HCT116 (cell line): ENCODE results near the gene KCND2. TPM values are rescaled to one million over a fixed set of nuclear protein-coding genes. Genes with fewer than 3 reads are reported as not detected.

ENCODE experiments used
- ATAC-seq: fragments of 200-7000 bp; cut with Tn5 transposase; 2 replicates; pipeline ENCODE4 v1.9.1; 2020; ENCODE audit warnings: mild to moderate bottlenecking, moderate library complexity
- BruUV-seq: library from RNA; stranded (reverse); fragments of 400-500 nt; replicated peaks from 2 replicates; lab custom pipeline; 2021; lab: Mats Ljungman, UMichigan
- CTCF ChIA-PET: fragments of 300-600 bp; sonication (Branson Sonifier 250); formaldehyde crosslinking; loops from one replicate; lab custom pipeline; 2021; ENCODE audit warnings: antibody characterized with exemption; lab: Charles Lee
- POLR2A ChIA-PET: fragments of 300-600, 350-600 bp; sonication (Branson Sonifier 250); formaldehyde crosslinking; loops from one replicate; lab custom pipeline; 2021; ENCODE audit warnings: antibody characterized with exemption; lab: Charles Lee
- RAD21 ChIA-PET, 2 experiments: fragments of 300-600 bp; sonication (Branson Sonifier 250); formaldehyde crosslinking; loops; one replicate each; lab custom pipeline; 2023; ENCODE audit warnings: low total read pairs in 2 of 2; ENCODE audit not compliant: uncharacterized antibody in 2 of 2, unreplicated experiment in 2 of 2, low non-redundant PET in 1 of 2; lab: Charles Lee
- DNase-seq: peaks from one replicate; pipeline ENCODE4 v3.0.0-alpha.2; 2010; ENCODE audit warnings: low read depth, low spot score
- H2AFZ ChIP-seq: fragments of 200-600 bp; shearing (Covaris generic), sonication (generic); 2 replicates; pipeline ENCODE4 v1.6.1; 2017; ENCODE audit warnings: low read depth, mixed run types, mixed read lengths, antibody characterized with exemption, low read length; ENCODE audit not compliant: poor library complexity, severe bottlenecking
- H3K27ac ChIP-seq: 2 replicates; pipeline ENCODE4 v1.5.1; 2012; ENCODE audit warnings: low read depth, low read length
- H3K27me3 ChIP-seq: fragments of 200-600 bp; sonication (generic); 2 replicates; pipeline ENCODE4 v1.6.1; 2016; ENCODE audit warnings: mixed run types, low read length, mixed read lengths; ENCODE audit not compliant: insufficient read depth
- H3K36me3 ChIP-seq, 2 experiments: fragments of 200-500 bp in 1 of 2; fragments of 200-600 bp in 1 of 2; sonication (Bioruptor generic) in 1 of 2; sonication (generic) in 1 of 2; 2 replicates each; pipeline versions ENCODE4 v1.5.1 to v1.6.1; 2014 to 2016; ENCODE audit warnings: low read length in 2 of 2, inconsistent platforms in 1 of 2, mixed read lengths in 1 of 2, mixed run types in 1 of 2; ENCODE audit not compliant: insufficient read depth in 2 of 2, control insufficient read depth in 1 of 2
- H3K4me1 ChIP-seq, 2 experiments: fragments of 200-600 bp in 1 of 2; sonication (generic) in 1 of 2; 2 replicates each; pipeline versions ENCODE4 v1.5.1 to v1.6.1; 2012 to 2017; ENCODE audit warnings: low read length in 2 of 2, inconsistent platforms in 1 of 2, mild to moderate bottlenecking in 1 of 2, mixed read lengths in 1 of 2, mixed run types in 1 of 2, moderate library complexity in 1 of 2; ENCODE audit not compliant: insufficient read depth in 2 of 2, control insufficient read depth in 1 of 2
- H3K4me2 ChIP-seq: fragments of 200-600 bp; sonication (generic); 2 replicates; pipeline ENCODE4 v1.6.1; 2017; ENCODE audit warnings: mixed run types, low read length, mixed read lengths
- H3K4me3 ChIP-seq, 2 experiments: fragments of 200-600 bp in 1 of 2; sonication (generic) in 1 of 2; replicated peaks in 1 of 2; 2 replicates each; pipeline ENCODE4 v1.5.1; 2011 to 2016; ENCODE audit warnings: low read length in 2 of 2, control low read depth in 1 of 2, low read depth in 1 of 2, mild to moderate bottlenecking in 1 of 2, mixed read lengths in 1 of 2, mixed run types in 1 of 2
- H3K79me2 ChIP-seq: fragments of 200-600 bp; sonication (generic); 2 replicates; pipeline ENCODE4 v1.6.1; 2017; ENCODE audit warnings: mild to moderate bottlenecking, mixed run types, low read length, moderate library complexity, mixed read lengths; ENCODE audit not compliant: insufficient read depth
- H3K9ac ChIP-seq: fragments of 200-600 bp; sonication (generic); 2 replicates; pipeline ENCODE4 v1.6.1; 2016; ENCODE audit warnings: low read length, mixed read lengths
- H3K9me2 ChIP-seq: fragments of 200-600 bp; sonication (generic), shearing (Covaris generic); 2 replicates; pipeline ENCODE4 v1.6.1; 2017; ENCODE audit warnings: mixed run types, mild to moderate bottlenecking, moderate library complexity; ENCODE audit not compliant: insufficient read depth
- H3K9me3 ChIP-seq, 2 experiments: fragments of 200-500 bp in 1 of 2; fragments of 200-600 bp in 1 of 2; sonication (Bioruptor generic) in 1 of 2; sonication (generic) in 1 of 2; 2 replicates each; pipeline ENCODE4 v1.6.1; 2014 to 2017; ENCODE audit warnings: low read length in 2 of 2, mixed read lengths in 2 of 2, inconsistent platforms in 1 of 2, low read depth in 1 of 2, mild to moderate bottlenecking in 1 of 2, mixed run types in 1 of 2, moderate library complexity in 1 of 2; ENCODE audit not compliant: control insufficient read depth in 1 of 2, insufficient read depth in 1 of 2
- H4K20me1 ChIP-seq: fragments of 200-600 bp; sonication (generic), shearing (Covaris generic); 2 replicates; pipeline ENCODE4 v1.6.1; 2017; ENCODE audit warnings: mixed run types, mild to moderate bottlenecking, moderate library complexity; ENCODE audit not compliant: insufficient read depth
- CBX3 ChIP-seq: IDR thresholded peaks from 2 replicates; pipeline ENCODE4 v1.6.1; 2012; ENCODE audit warnings: low read depth
- CEBPB ChIP-seq: IDR thresholded peaks from 2 replicates; pipeline ENCODE4 v1.6.1; 2012; ENCODE audit warnings: low read depth
- EGR1 ChIP-seq: IDR thresholded peaks from 2 replicates; pipeline ENCODE4 v1.6.1; 2012; ENCODE audit warnings: low read depth
- ELF1 ChIP-seq: IDR thresholded peaks from 2 replicates; pipeline ENCODE4 v1.6.1; 2012; ENCODE audit warnings: low read depth, borderline replicate concordance
- EZH2phosphoT487 ChIP-seq: fragments of 200-600 bp; IDR thresholded peaks from 2 replicates; pipeline ENCODE4 v1.6.1; 2018; ENCODE audit warnings: antibody characterized with exemption, borderline replicate concordance
- FOSL1 ChIP-seq: IDR thresholded peaks from 2 replicates; pipeline ENCODE4 v1.6.1; 2012; ENCODE audit warnings: low read depth
- POLR2A ChIP-seq: IDR thresholded peaks from 2 replicates; pipeline ENCODE4 v1.7.0; 2011; ENCODE audit warnings: borderline replicate concordance; ENCODE audit not compliant: insufficient read depth, insufficient read length; ENCODE audit errors: extremely low read depth
- POLR2AphosphoS5 ChIP-seq: IDR thresholded peaks from 2 replicates; pipeline ENCODE4 v1.6.1; 2011; ENCODE audit warnings: mild to moderate bottlenecking, low read depth, low read length, moderate library complexity
- RAD21 ChIP-seq: IDR thresholded peaks from 2 replicates; pipeline ENCODE4 v1.6.1; 2012; ENCODE audit warnings: low read depth, mild to moderate bottlenecking
- SIN3A ChIP-seq: IDR thresholded peaks from 2 replicates; pipeline ENCODE4 v1.6.1; 2012; ENCODE audit warnings: low read depth
- SP1 ChIP-seq: IDR thresholded peaks from 2 replicates; pipeline ENCODE4 v1.6.1; 2012; ENCODE audit warnings: low read depth
- SRF ChIP-seq: IDR thresholded peaks from 2 replicates; pipeline ENCODE4 v1.6.1; 2012; ENCODE audit warnings: low read depth
- TCF7L2 ChIP-seq: IDR thresholded peaks from 2 replicates; pipeline ENCODE4 v1.7.0; 2011; ENCODE audit warnings: borderline replicate concordance, inconsistent platforms; ENCODE audit not compliant: insufficient read depth, insufficient read length; ENCODE audit errors: extremely low read depth
- YY1 ChIP-seq: IDR thresholded peaks from 2 replicates; pipeline ENCODE4 v1.6.1; 2011; ENCODE audit warnings: low read length, low read depth, moderate library complexity, mild to moderate bottlenecking; ENCODE audit not compliant: insufficient replicate concordance; ENCODE audit errors: extremely low read depth
- ZNF274 ChIP-seq: fragments of 200-500 bp; sonication (Bioruptor generic); IDR thresholded peaks from 2 replicates; pipeline ENCODE4 v1.6.1; 2014; ENCODE audit warnings: mild to moderate bottlenecking, low read depth, low read length, inconsistent platforms
- intact Hi-C: fragments of 100-400 bp; cut with micrococcal nuclease; formaldehyde crosslinking; loops from 2 replicates; pipeline ENCODE4 v1.10.0; 2022
- total RNA-seq: library from RNA; stranded (reverse); gene quantifications from one replicate; pipeline ENCODE4 v1.2.1, GENCODE V29; 2021; ENCODE audit not compliant: unreplicated experiment
- TF ChIP-seq, protein P1 (sequence below): IDR thresholded peaks from 2 replicates; pipeline ENCODE4 v1.6.1; 2012
- TF ChIP-seq, protein P2 (sequence below): IDR thresholded peaks from 2 replicates; pipeline ENCODE4 v1.6.1; 2011; ENCODE audit warnings: mild to moderate bottlenecking, low read length, moderate library complexity; ENCODE audit not compliant: insufficient replicate concordance; ENCODE audit errors: extremely low read depth
- TF ChIP-seq, protein P3 (sequence below), 3 experiments: fragments of 200-600 bp in 1 of 3; sonication (generic) in 1 of 3; IDR thresholded peaks in 2 of 3; conservative IDR thresholded peaks in 1 of 3; 2 replicates each; pipeline ENCODE4 v1.5.1; 2012 to 2017; ENCODE audit warnings: low read depth in 2 of 3, low read length in 2 of 3, antibody characterized with exemption in 1 of 3, borderline replicate concordance in 1 of 3, control low read depth in 1 of 3, mild to moderate bottlenecking in 1 of 3, mixed read lengths in 1 of 3, mixed run types in 1 of 3, moderate library complexity in 1 of 3; ENCODE audit not compliant: insufficient read depth in 1 of 3
- TF ChIP-seq, protein P4 (sequence below): IDR thresholded peaks from 2 replicates; pipeline ENCODE4 v1.6.1; 2012; ENCODE audit warnings: low read depth
- TF ChIP-seq, protein P5 (sequence below): IDR thresholded peaks from 2 replicates; pipeline ENCODE4 v1.6.1; 2012

KCND2 gene
- total RNA-seq, 1 experiment from 2014 or later: 0.05 TPM

DNA sequence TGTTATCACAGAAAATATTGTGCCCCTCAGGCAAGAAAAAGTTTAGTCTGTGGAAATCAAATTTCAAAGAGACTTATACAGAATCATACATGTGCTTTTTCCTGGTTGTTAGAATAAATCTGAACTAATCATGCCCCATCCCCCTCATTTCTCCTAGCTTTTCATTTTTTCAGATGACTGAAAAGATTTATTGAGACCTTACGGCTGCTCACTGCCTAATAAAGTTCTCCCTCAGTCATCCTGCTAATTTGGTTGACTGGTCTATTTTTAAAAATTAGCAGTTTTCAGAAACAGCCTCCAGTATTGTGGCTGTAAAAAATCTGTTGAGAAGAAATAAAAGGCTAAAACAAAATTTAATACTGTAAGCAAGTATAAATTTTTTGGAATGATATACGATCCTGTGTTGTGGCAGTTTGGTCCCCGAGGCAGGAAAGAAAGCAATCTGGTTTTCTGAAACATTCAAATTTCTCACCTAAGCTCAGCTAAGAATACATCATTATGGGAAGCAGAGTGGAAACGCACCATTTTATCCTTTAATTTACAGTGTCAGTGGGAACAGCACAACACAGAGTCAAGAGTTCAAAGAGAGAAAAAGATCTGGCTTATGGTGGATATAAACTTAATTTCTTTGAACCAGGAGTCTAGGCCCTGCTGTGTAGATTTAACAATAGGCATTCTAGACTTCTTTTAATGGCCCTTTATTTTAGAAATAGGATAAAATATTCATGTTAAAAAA, 144.4 kb downstream of the KCND2 start:
- no peak overlapping the region for H3K9ac ChIP-seq
- H3K4me2 ChIP-seq: no peak overlapping the region
- CTCF ChIA-PET: no interaction called here
- H3K4me1 ChIP-seq: no peaks in the 10 kb centered on the region
- TF ChIP-seq, protein P1, sequence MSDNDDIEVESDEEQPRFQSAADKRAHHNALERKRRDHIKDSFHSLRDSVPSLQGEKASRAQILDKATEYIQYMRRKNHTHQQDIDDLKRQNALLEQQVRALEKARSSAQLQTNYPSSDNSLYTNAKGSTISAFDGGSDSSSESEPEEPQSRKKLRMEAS: no peak
- TF ChIP-seq, protein P2, sequence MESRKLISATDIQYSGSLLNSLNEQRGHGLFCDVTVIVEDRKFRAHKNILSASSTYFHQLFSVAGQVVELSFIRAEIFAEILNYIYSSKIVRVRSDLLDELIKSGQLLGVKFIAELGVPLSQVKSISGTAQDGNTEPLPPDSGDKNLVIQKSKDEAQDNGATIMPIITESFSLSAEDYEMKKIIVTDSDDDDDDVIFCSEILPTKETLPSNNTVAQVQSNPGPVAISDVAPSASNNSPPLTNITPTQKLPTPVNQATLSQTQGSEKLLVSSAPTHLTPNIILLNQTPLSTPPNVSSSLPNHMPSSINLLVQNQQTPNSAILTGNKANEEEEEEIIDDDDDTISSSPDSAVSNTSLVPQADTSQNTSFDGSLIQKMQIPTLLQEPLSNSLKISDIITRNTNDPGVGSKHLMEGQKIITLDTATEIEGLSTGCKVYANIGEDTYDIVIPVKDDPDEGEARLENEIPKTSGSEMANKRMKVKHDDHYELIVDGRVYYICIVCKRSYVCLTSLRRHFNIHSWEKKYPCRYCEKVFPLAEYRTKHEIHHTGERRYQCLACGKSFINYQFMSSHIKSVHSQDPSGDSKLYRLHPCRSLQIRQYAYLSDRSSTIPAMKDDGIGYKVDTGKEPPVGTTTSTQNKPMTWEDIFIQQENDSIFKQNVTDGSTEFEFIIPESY: no peak
- no peak for TF ChIP-seq TCF7L2
- TF ChIP-seq, protein P3, sequence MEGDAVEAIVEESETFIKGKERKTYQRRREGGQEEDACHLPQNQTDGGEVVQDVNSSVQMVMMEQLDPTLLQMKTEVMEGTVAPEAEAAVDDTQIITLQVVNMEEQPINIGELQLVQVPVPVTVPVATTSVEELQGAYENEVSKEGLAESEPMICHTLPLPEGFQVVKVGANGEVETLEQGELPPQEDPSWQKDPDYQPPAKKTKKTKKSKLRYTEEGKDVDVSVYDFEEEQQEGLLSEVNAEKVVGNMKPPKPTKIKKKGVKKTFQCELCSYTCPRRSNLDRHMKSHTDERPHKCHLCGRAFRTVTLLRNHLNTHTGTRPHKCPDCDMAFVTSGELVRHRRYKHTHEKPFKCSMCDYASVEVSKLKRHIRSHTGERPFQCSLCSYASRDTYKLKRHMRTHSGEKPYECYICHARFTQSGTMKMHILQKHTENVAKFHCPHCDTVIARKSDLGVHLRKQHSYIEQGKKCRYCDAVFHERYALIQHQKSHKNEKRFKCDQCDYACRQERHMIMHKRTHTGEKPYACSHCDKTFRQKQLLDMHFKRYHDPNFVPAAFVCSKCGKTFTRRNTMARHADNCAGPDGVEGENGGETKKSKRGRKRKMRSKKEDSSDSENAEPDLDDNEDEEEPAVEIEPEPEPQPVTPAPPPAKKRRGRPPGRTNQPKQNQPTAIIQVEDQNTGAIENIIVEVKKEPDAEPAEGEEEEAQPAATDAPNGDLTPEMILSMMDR (IDR thresholded peaks at IDR 0.05 in 2 of 3, conservative IDR thresholded peaks at IDR 0.05 in 1 of 3; ENCODE audit: borderline replicate concordance in 1 of 3, insufficient read depth in 1 of 3, low read depth in 2 of 3, low read length in 2 of 3): no peak
- no peak for TF ChIP-seq EZH2phosphoT487
- TF ChIP-seq, protein P4, sequence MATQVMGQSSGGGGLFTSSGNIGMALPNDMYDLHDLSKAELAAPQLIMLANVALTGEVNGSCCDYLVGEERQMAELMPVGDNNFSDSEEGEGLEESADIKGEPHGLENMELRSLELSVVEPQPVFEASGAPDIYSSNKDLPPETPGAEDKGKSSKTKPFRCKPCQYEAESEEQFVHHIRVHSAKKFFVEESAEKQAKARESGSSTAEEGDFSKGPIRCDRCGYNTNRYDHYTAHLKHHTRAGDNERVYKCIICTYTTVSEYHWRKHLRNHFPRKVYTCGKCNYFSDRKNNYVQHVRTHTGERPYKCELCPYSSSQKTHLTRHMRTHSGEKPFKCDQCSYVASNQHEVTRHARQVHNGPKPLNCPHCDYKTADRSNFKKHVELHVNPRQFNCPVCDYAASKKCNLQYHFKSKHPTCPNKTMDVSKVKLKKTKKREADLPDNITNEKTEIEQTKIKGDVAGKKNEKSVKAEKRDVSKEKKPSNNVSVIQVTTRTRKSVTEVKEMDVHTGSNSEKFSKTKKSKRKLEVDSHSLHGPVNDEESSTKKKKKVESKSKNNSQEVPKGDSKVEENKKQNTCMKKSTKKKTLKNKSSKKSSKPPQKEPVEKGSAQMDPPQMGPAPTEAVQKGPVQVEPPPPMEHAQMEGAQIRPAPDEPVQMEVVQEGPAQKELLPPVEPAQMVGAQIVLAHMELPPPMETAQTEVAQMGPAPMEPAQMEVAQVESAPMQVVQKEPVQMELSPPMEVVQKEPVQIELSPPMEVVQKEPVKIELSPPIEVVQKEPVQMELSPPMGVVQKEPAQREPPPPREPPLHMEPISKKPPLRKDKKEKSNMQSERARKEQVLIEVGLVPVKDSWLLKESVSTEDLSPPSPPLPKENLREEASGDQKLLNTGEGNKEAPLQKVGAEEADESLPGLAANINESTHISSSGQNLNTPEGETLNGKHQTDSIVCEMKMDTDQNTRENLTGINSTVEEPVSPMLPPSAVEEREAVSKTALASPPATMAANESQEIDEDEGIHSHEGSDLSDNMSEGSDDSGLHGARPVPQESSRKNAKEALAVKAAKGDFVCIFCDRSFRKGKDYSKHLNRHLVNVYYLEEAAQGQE: no peak
- no peak for TF ChIP-seq SP1
- TF ChIP-seq RAD21: no peak
- TF ChIP-seq FOSL1: no peak
- TF ChIP-seq CEBPB: no peak
- no peak for TF ChIP-seq CBX3
- TF ChIP-seq, protein P5, sequence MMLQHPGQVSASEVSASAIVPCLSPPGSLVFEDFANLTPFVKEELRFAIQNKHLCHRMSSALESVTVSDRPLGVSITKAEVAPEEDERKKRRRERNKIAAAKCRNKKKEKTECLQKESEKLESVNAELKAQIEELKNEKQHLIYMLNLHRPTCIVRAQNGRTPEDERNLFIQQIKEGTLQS: no peak
- no peak for TF ChIP-seq ZNF274
- no peak for TF ChIP-seq EGR1
- no peak for TF ChIP-seq POLR2A
- TF ChIP-seq ELF1: no peak
- TF ChIP-seq SRF: no peak
- TF ChIP-seq YY1: no peak
- no peak for TF ChIP-seq SIN3A
- TF ChIP-seq POLR2AphosphoS5: no peak
- TF ChIP-seq, all 23 proteins: peak for 0
- H3K9me2 ChIP-seq: no peaks in the 10 kb centered on the region
- ChIA-PET RAD21 (no interaction called here), POLR2A (no interaction called here)
- H3K27ac ChIP-seq: no peak overlapping the region
- H2AFZ ChIP-seq: no peak overlapping the region
- no peaks in the 10 kb centered on the region for H3K36me3 ChIP-seq
- no peaks in the 10 kb centered on the region for H3K79me2 ChIP-seq
- no peaks in the 10 kb centered on the region for H3K9me3 ChIP-seq
- no peaks in the 10 kb centered on the region for H3K27me3 ChIP-seq
- H3K4me3 ChIP-seq: no peak overlapping the region
- no peak for DNase-seq
- no peaks in the 10 kb centered on the region for H4K20me1 ChIP-seq
- BruUV-seq: no TSS peak
- intact Hi-C loops: no loop called here
- no peak for ATAC-seq
